ENCODE measurements around the gene AJAP1. TPM values are rescaled to one million over a fixed set of nuclear protein-coding genes. Genes with fewer than 3 reads are reported as not detected.

Gene AJAP1
- polyA plus RNA-seq, 1 of the 3 experiments (the other 2 are of a cell fraction), result not detected

DNA sequence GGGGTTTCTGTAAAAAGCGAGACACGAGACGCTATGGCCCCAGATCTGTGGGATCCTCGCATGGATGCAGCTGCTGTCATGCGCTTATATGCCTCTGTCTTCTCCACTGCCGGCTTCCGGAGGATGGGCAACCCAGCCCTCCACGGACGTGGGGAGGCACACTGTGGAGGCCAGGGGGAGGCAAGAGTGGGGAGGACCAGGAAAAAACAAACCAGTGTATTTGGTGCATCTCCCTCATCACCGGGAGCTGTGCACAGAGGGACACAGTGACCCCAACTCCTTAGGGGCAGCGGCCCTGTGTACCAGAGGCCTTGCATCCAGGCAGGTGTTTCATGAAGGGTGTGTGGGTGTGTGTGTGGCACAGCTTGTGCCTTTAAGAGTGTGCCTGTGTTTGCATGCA, 95.0 kb downstream of the AJAP1 start:
- Histone ChIP-seq H3K9ac (no peak overlapping the region), H4K20me1 (ENCODE audit: insufficient read depth) (no peaks in the 10 kb centered on the region), H3K27ac (ENCODE audit: low read depth in 2 of 2, low read length in 1 of 2) (no peak overlapping the region), H2AFZ (ENCODE audit: low read depth) (no peak overlapping the region), H3K27me3 (ENCODE audit: insufficient read depth) (no peaks in the 10 kb centered on the region), H3K4me2 (no peak overlapping the region), H3K36me3 (replicated peaks in 1 of 2; ENCODE audit: control insufficient read depth in 1 of 2, insufficient read depth in 2 of 2, low read length in 1 of 2) (no peaks in the 10 kb centered on the region), H3K9me3 (no peaks in the 10 kb centered on the region), H3K4me1 (ENCODE audit: control insufficient read depth in 1 of 2, insufficient read depth in 2 of 2, low read depth in 1 of 2, low read length in 1 of 2) (peaks cover 0 to 2% of the 10 kb centered on the region in 2 experiments; a peak in 1 of 4 replicates), H3K9me2 (no peaks in the 10 kb centered on the region), H3K4me3 (ENCODE audit: low read depth in 2 of 2, low read length in 1 of 2) (no peak overlapping the region), H3F3A (replicated peaks; ENCODE audit: insufficient read depth) (no peaks in the 10 kb centered on the region), H3K79me2 (ENCODE audit: insufficient read depth) (no peaks in the 10 kb centered on the region)
- POLR2A ChIA-PET, result no interaction called here
- CTCF ChIA-PET, result interaction anchor here (0.6 kb wide), 1 partner anchor 1600 kb away, joined by 3 read pairs; no protein-coding TSS in a partner anchor
- TF ChIP-seq GATA2 (CRISPR knock-in tag; IDR thresholded peaks at IDR 0.05), result no peak
- TF ChIP-seq NRF1 (IDR thresholded peaks at IDR 0.05; ENCODE audit: low read depth, low read length), result no peak
- TF ChIP-seq, protein P1, sequence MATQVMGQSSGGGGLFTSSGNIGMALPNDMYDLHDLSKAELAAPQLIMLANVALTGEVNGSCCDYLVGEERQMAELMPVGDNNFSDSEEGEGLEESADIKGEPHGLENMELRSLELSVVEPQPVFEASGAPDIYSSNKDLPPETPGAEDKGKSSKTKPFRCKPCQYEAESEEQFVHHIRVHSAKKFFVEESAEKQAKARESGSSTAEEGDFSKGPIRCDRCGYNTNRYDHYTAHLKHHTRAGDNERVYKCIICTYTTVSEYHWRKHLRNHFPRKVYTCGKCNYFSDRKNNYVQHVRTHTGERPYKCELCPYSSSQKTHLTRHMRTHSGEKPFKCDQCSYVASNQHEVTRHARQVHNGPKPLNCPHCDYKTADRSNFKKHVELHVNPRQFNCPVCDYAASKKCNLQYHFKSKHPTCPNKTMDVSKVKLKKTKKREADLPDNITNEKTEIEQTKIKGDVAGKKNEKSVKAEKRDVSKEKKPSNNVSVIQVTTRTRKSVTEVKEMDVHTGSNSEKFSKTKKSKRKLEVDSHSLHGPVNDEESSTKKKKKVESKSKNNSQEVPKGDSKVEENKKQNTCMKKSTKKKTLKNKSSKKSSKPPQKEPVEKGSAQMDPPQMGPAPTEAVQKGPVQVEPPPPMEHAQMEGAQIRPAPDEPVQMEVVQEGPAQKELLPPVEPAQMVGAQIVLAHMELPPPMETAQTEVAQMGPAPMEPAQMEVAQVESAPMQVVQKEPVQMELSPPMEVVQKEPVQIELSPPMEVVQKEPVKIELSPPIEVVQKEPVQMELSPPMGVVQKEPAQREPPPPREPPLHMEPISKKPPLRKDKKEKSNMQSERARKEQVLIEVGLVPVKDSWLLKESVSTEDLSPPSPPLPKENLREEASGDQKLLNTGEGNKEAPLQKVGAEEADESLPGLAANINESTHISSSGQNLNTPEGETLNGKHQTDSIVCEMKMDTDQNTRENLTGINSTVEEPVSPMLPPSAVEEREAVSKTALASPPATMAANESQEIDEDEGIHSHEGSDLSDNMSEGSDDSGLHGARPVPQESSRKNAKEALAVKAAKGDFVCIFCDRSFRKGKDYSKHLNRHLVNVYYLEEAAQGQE (IDR thresholded peaks at IDR 0.05; ENCODE audit: low read depth, low read length), result no peak
- TF ChIP-seq, protein P2, sequence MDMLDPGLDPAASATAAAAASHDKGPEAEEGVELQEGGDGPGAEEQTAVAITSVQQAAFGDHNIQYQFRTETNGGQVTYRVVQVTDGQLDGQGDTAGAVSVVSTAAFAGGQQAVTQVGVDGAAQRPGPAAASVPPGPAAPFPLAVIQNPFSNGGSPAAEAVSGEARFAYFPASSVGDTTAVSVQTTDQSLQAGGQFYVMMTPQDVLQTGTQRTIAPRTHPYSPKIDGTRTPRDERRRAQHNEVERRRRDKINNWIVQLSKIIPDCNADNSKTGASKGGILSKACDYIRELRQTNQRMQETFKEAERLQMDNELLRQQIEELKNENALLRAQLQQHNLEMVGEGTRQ (IDR thresholded peaks at IDR 0.05; ENCODE audit: borderline replicate concordance, low read depth, low read length), result no peak
- TF ChIP-seq, protein P3, sequence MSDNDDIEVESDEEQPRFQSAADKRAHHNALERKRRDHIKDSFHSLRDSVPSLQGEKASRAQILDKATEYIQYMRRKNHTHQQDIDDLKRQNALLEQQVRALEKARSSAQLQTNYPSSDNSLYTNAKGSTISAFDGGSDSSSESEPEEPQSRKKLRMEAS (IDR thresholded peaks at IDR 0.05; ENCODE audit: low read depth), result no peak
- no peak for TF ChIP-seq FOSL2 (IDR thresholded peaks at IDR 0.05; ENCODE audit: borderline replicate concordance, low read depth)
- TF ChIP-seq SIN3A (IDR thresholded peaks at IDR 0.05; ENCODE audit: borderline replicate concordance, low read depth, low read length), result no peak
- TF ChIP-seq, protein P4, sequence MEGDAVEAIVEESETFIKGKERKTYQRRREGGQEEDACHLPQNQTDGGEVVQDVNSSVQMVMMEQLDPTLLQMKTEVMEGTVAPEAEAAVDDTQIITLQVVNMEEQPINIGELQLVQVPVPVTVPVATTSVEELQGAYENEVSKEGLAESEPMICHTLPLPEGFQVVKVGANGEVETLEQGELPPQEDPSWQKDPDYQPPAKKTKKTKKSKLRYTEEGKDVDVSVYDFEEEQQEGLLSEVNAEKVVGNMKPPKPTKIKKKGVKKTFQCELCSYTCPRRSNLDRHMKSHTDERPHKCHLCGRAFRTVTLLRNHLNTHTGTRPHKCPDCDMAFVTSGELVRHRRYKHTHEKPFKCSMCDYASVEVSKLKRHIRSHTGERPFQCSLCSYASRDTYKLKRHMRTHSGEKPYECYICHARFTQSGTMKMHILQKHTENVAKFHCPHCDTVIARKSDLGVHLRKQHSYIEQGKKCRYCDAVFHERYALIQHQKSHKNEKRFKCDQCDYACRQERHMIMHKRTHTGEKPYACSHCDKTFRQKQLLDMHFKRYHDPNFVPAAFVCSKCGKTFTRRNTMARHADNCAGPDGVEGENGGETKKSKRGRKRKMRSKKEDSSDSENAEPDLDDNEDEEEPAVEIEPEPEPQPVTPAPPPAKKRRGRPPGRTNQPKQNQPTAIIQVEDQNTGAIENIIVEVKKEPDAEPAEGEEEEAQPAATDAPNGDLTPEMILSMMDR (IDR thresholded peaks at IDR 0.05), result no peak
- TF ChIP-seq, protein P5, sequence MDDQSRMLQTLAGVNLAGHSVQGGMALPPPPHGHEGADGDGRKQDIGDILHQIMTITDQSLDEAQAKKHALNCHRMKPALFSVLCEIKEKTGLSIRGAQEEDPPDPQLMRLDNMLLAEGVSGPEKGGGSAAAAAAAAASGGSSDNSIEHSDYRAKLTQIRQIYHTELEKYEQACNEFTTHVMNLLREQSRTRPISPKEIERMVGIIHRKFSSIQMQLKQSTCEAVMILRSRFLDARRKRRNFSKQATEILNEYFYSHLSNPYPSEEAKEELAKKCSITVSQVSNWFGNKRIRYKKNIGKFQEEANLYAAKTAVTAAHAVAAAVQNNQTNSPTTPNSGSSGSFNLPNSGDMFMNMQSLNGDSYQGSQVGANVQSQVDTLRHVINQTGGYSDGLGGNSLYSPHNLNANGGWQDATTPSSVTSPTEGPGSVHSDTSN (IDR thresholded peaks at IDR 0.05), result no peak
- no peak for TF ChIP-seq CHD2 (IDR thresholded peaks at IDR 0.05; ENCODE audit: low read length, partially characterized antibody)
- TF ChIP-seq MXI1 (IDR thresholded peaks at IDR 0.05; ENCODE audit: low read depth, low read length), result no peak
- TF ChIP-seq, protein P6, sequence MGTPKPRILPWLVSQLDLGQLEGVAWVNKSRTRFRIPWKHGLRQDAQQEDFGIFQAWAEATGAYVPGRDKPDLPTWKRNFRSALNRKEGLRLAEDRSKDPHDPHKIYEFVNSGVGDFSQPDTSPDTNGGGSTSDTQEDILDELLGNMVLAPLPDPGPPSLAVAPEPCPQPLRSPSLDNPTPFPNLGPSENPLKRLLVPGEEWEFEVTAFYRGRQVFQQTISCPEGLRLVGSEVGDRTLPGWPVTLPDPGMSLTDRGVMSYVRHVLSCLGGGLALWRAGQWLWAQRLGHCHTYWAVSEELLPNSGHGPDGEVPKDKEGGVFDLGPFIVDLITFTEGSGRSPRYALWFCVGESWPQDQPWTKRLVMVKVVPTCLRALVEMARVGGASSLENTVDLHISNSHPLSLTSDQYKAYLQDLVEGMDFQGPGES (IDR thresholded peaks at IDR 0.05; ENCODE audit: low read depth, low read length), result no peak
- no peak for TF ChIP-seq EZH2phosphoT487 (IDR thresholded peaks at IDR 0.05; ENCODE audit: borderline replicate concordance, low read depth)
- no peak for TF ChIP-seq MEF2A (IDR thresholded peaks at IDR 0.05; ENCODE audit: borderline replicate concordance, low read depth)
- TF ChIP-seq RAD21 (IDR thresholded peaks at IDR 0.05; ENCODE audit: low read length), result no peak
- no peak for TF ChIP-seq EP300 (IDR thresholded peaks at IDR 0.05; ENCODE audit: borderline replicate concordance in 1 of 2, low read depth in 1 of 2, low read length in 1 of 2)
- TF ChIP-seq, protein P7, sequence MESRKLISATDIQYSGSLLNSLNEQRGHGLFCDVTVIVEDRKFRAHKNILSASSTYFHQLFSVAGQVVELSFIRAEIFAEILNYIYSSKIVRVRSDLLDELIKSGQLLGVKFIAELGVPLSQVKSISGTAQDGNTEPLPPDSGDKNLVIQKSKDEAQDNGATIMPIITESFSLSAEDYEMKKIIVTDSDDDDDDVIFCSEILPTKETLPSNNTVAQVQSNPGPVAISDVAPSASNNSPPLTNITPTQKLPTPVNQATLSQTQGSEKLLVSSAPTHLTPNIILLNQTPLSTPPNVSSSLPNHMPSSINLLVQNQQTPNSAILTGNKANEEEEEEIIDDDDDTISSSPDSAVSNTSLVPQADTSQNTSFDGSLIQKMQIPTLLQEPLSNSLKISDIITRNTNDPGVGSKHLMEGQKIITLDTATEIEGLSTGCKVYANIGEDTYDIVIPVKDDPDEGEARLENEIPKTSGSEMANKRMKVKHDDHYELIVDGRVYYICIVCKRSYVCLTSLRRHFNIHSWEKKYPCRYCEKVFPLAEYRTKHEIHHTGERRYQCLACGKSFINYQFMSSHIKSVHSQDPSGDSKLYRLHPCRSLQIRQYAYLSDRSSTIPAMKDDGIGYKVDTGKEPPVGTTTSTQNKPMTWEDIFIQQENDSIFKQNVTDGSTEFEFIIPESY (IDR thresholded peaks at IDR 0.05; ENCODE audit: borderline replicate concordance, low read depth), result no peak
- 54% methylated on average over 6 of the region's 11 CpGs for whole genome bisulfite sequencing (ENCODE audit: low lambda C conversion rate)
- DNase-seq, result no peak

Measured in SK-N-SH (cell line).